Upper lobe of right lung (tissue), 1 donor: Measurements from ENCODE around the gene KRTAP5-7. TPM values are rescaled to one million over a fixed set of nuclear protein-coding genes. Genes with fewer than 3 reads are reported as not detected.

Experiments
- ATAC-seq: fragments of 200-7000 bp; cut with Tn5 transposase; one replicate; pipeline ENCODE4 v1.9.1; 2020; ENCODE audit warnings: mild to moderate bottlenecking, moderate library complexity
- DNase-seq: peaks from one replicate; pipeline ENCODE4 v3.0.0-alpha.2; 2020
- H3K27ac ChIP-seq: fragments of 200-600 bp; one replicate; pipeline ENCODE4 v1.8.0; 2022
- H3K27me3 ChIP-seq: fragments of 200-600 bp; one replicate; pipeline ENCODE4 v1.8.0; 2022; ENCODE audit warnings: mild to moderate bottlenecking
- H3K36me3 ChIP-seq: fragments of 200-600 bp; one replicate; pipeline ENCODE4 v1.8.0; 2022
- H3K4me1 ChIP-seq: fragments of 200-600 bp; one replicate; pipeline ENCODE4 v1.8.0; 2022
- H3K4me3 ChIP-seq: fragments of 200-600 bp; one replicate; pipeline ENCODE4 v1.8.0; 2022; ENCODE audit warnings: mild to moderate bottlenecking
- H3K9me3 ChIP-seq: fragments of 200-600 bp; one replicate; pipeline ENCODE4 v1.8.0; 2022
- CTCF ChIP-seq: fragments of 200-600 bp; IDR thresholded peaks from one replicate; pipeline ENCODE4 v1.8.0; 2022; ENCODE audit warnings: antibody characterized with exemption
- intact Hi-C: fragments of 100-400 bp; cut with DNase I; formaldehyde crosslinking; loops from one replicate; pipeline ENCODE4 v1.11.0; 2022
- total RNA-seq: library from RNA; stranded (reverse); fragmentation: NEBNext Ultra II Directional; extraction: Animal tissue kit (Norgen Biotek cat#: 25700); gene quantifications from one replicate; pipeline ENCODE4 v1.2.1, GENCODE V29; 2021
- donor health status: DM: no; HTN: yes; CAD: no; lungs with severe emphysema.

Gene KRTAP5-7
- total RNA-seq, 1 donor from 2014 or later: 0.46 TPM

DNA sequence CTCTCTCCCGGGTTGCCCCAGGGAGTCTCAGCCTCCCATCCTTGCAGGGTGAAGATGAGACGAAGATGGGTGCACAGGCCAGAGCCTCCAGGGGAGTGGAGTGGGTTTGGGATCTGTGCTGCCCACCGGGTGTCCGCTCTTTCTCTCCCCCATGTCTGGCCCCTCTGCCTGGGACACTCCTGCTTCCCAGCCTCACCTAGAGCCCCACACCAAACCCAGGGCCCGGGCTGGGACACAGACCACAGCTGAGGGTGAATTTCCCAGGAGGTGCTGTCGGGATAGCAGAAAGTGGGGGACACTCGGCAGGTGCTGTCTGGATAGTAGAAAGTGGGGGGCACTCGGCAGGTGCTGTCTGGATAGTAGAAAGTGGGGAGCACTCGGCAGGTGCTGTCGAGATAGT, 25.0 kb upstream of the KRTAP5-7 start:
- no peak for TF ChIP-seq CTCF
- H3K36me3 ChIP-seq: peaks cover 46% of the 10 kb centered on the region
- intact Hi-C loops: no loop called here
- no peaks in the 10 kb centered on the region for H3K4me1 ChIP-seq
- no peak for DNase-seq
- H3K4me3 ChIP-seq: no peak overlapping the region
- ATAC-seq: no peak
- H3K9me3 ChIP-seq: no peaks in the 10 kb centered on the region
- no peak overlapping the region for H3K27ac ChIP-seq
- H3K27me3 ChIP-seq: no peaks in the 10 kb centered on the region

GRCh38 chr11:71502871-71503435, 24.1 kb upstream of the KRTAP5-7 start:
- Histone ChIP-seq H3K4me1 (no peaks in the 10 kb centered on the region), H3K27me3 (no peaks in the 10 kb centered on the region), H3K9me3 (no peaks in the 10 kb centered on the region), H3K4me3 (no peak overlapping the region), H3K36me3 (peaks cover 36% of the 10 kb centered on the region), H3K27ac (no peak overlapping the region)
- intact Hi-C loops: no loop called here
- ATAC-seq: no peak
- peak; percentile 45 for DNase-seq
- no peak for TF ChIP-seq CTCF

GRCh38 chr11:71504531-71504930, 22.5 kb upstream of the KRTAP5-7 start:
- no peak for ATAC-seq

DNA sequence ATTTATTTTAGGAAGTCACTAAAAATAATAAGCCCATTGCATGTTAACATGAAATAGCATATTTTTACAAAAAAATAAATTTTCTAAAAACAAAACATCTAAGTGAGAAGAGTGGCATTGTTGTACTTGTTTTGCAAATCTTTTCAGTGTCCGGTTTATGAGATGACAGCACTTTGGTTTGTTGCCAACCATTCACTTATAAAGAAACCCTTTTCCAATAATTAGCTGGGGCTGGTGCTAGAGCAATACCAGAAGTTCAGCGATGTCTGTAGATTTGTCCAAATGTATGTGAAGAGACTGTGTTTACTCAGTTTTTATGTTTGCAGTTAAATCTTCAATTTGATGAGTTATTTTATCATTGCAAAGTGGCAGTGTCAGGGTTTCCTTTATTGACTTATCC, 22.1 kb upstream of the KRTAP5-7 start:
- Histone ChIP-seq H3K4me1 (no peaks in the 10 kb centered on the region), H3K4me3 (no peak overlapping the region), H3K36me3 (peaks cover 16% of the 10 kb centered on the region), H3K27me3 (no peaks in the 10 kb centered on the region), H3K27ac (no peak overlapping the region), H3K9me3 (peaks cover 7% of the 10 kb centered on the region)
- no peak for TF ChIP-seq CTCF
- intact Hi-C loops: no loop called here
- no peak for DNase-seq
- ATAC-seq: no peak

More at GRCh38 chr11:71504531-71504930, 22.5 kb upstream of the KRTAP5-7 start:
- peak; percentile 27 for DNase-seq
- Histone ChIP-seq H3K9me3 (peaks cover 7% of the 10 kb centered on the region), H3K27ac (no peak overlapping the region), H3K4me1 (no peaks in the 10 kb centered on the region), H3K36me3 (peaks cover 21% of the 10 kb centered on the region), H3K4me3 (no peak overlapping the region), H3K27me3 (no peaks in the 10 kb centered on the region)
- intact Hi-C loops: no loop called here
- no peak for TF ChIP-seq CTCF

DNA sequence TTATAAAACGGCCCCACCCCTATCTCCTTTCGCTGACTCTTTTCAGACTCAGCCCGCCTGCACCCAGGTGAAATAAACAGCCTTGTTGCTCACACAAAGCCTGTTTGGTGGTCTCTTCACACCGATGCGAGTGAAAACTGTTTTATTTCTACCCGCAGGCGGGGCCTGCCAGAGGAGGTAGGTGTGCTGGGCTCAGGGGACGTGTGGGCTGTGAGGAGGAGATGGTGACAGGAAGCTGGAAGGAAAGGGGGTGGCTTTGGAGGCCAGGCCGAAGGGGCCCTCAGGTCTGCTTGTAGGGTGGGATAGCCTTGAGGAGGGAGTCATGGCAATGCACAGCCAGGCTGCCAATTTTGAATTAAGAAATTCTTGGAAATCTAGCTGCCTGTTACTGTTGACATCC, 21.3 kb upstream of the KRTAP5-7 start:
- Histone ChIP-seq H3K36me3 (peaks cover 11% of the 10 kb centered on the region), H3K9me3 (peaks cover 7% of the 10 kb centered on the region), H3K27ac (no peak overlapping the region), H3K27me3 (no peaks in the 10 kb centered on the region), H3K4me3 (no peak overlapping the region), H3K4me1 (no peaks in the 10 kb centered on the region)
- intact Hi-C loops: no loop called here
- ATAC-seq: no peak
- TF ChIP-seq CTCF: no peak
- DNase-seq: peak; percentile 29

- Histone ChIP-seq H3K36me3 (no peaks in the 10 kb centered on the region), H3K27ac (no peak overlapping the region), H3K9me3 (peaks cover 7% of the 10 kb centered on the region), H3K27me3 (no peaks in the 10 kb centered on the region), H3K4me1 (no peaks in the 10 kb centered on the region), H3K4me3 (no peak overlapping the region)
- peak; percentile 8 for DNase-seq
- ATAC-seq: no peak
- intact Hi-C loops: no loop called here
- no peak for TF ChIP-seq CTCF
These were observed 20.0 kb upstream of the KRTAP5-7 start for GRCh38 chr11:71507102-71507501.
